A673 (cell line): ENCODE data around the gene CEP164.

Experiments used
- CTCF ChIP-seq: fragments of 300-800, 200-600 bp; sonication (generic); conservative IDR thresholded peaks from 2 replicates; pipeline ENCODE4 v1.5.1; 2017; ENCODE audit warnings: low read depth, mild to moderate bottlenecking, antibody characterized with exemption, low read length, moderate library complexity, mixed read lengths
- EZH2 ChIP-seq: fragments of 200-600 bp; sonication (generic); IDR thresholded peaks from 2 replicates; pipeline ENCODE4 v1.6.1; 2017; ENCODE audit warnings: borderline replicate concordance, low read depth, mild to moderate bottlenecking, mixed read lengths, antibody characterized with exemption, low read length; ENCODE audit not compliant: poor library complexity, severe bottlenecking

- TF ChIP-seq CTCF = no peak
- no peak for TF ChIP-seq EZH2
These were observed 126.9 kb downstream of the CEP164 start for GRCh38 chr11:117454564-117454917.
